Tibial nerve (tissue), 4 donors: ENCODE measurements around the gene ASTN1. TPM values are rescaled to one million over a fixed set of nuclear protein-coding genes. Genes with fewer than 3 reads are reported as not detected.

Experiments
- DNase-seq, 2 donors: peaks; one replicate each; pipeline ENCODE4 v3.0.0-alpha.2; 2019; ENCODE audit warnings: low spot score in 2 of 2
- H3K27ac ChIP-seq, 4 donors: fragments of 200-600 bp; sonication (generic) in 3 of 4; one replicate each; pipeline ENCODE4 v1.5.1; 2017 to 2019; ENCODE audit warnings: mild to moderate bottlenecking in 1 of 4
- H3K27me3 ChIP-seq, 2 donors: fragments of 200-600 bp; sonication (generic) in 1 of 2; one replicate each; pipeline versions ENCODE4 v1.5.1 to v1.6.0; 2017 to 2019
- H3K36me3 ChIP-seq, 3 donors: fragments of 200-600 bp; sonication (generic); one replicate each; pipeline ENCODE4 v1.5.1; 2018 to 2019
- H3K4me1 ChIP-seq, 4 donors: fragments of 200-600 bp; sonication (generic) in 3 of 4; one replicate each; pipeline ENCODE4 v1.5.1; 2017 to 2019
- H3K4me3 ChIP-seq, 4 donors: fragments of 200-600 bp; sonication (generic) in 3 of 4; one replicate each; pipeline ENCODE4 v1.5.1; 2017 to 2019; ENCODE audit warnings: mild to moderate bottlenecking in 1 of 4, moderate library complexity in 1 of 4
- H3K9me3 ChIP-seq, 4 donors: fragments of 200-600 bp; sonication (generic) in 3 of 4; one replicate each; pipeline ENCODE4 v1.5.1; 2017 to 2019
- CTCF ChIP-seq, 5 experiments: fragments of 200-600 bp in 3 of 5; fragments of 450-650 bp in 2 of 5; sonication (generic) in 3 of 5; IDR thresholded peaks; one replicate each; pipeline ENCODE4 v1.5.1; 2016 to 2019; ENCODE audit warnings: antibody characterized with exemption in 5 of 5, mild to moderate bottlenecking in 3 of 5, moderate library complexity in 2 of 5
- EP300 ChIP-seq, 2 donors: sonication (generic); formaldehyde crosslinking; IDR thresholded peaks; one replicate each; pipeline ENCODE4 v1.6.1; 2017; ENCODE audit warnings: antibody characterized with exemption in 2 of 2, mild to moderate bottlenecking in 1 of 2
- POLR2A ChIP-seq, 2 donors: fragments of 450-650 bp; IDR thresholded peaks; one replicate each; pipeline ENCODE4 v1.6.1; 2017; ENCODE audit warnings: antibody characterized with exemption in 2 of 2, mild to moderate bottlenecking in 2 of 2, moderate library complexity in 2 of 2
- WGBS, 2 donors: methylation state at CpG; one replicate each; pipeline ENCODE4 v1.1.5; 2018; 5-methylcytosine and 5-hydroxymethylcytosine counted together
- total RNA-seq, 4 donors: library from RNA; depleted of rRNA; stranded (reverse); fragments of >200 nt; gene quantifications; one replicate each; pipeline ENCODE4 v1.1.0, GENCODE V29; 2016

ASTN1 gene
- total RNA-seq, 4 donors from 2014 or later: 0.30 to 0.63 TPM; not detected in 2

GRCh38 chr1:177165069-177165439 is 542 bp upstream of the ASTN1 start:
- H3K4me1 ChIP-seq: peaks cover 0 to 13% (median 4%) of the 10 kb centered on the region in 4 donors
- no peak overlapping the region for H3K27ac ChIP-seq
- peaks cover 0 to 72% of the 10 kb centered on the region in 2 donors for H3K27me3 ChIP-seq
- no peaks in the 10 kb centered on the region for H3K9me3 ChIP-seq
- no peak for TF ChIP-seq POLR2A (IDR thresholded peaks at IDR 0.05)
- no peak for TF ChIP-seq CTCF (IDR thresholded peaks at IDR 0.05)
- TF ChIP-seq EP300 (IDR thresholded peaks at IDR 0.05): no peak
- no peaks in the 10 kb centered on the region for H3K36me3 ChIP-seq
- H3K4me3 ChIP-seq: peak overlapping the region in 2 of 4 donors; percentile 10 to 42
- DNase-seq: no peak
- 5 to 7% methylated on average over 9 of the region's 9 CpGs for WGBS, 2 donors

- no peak for TF ChIP-seq EP300 (IDR thresholded peaks at IDR 0.05)
- no peak for TF ChIP-seq POLR2A (IDR thresholded peaks at IDR 0.05)
- TF ChIP-seq CTCF (IDR thresholded peaks at IDR 0.05): no peak
Measured at GRCh38 chr1:177163844-177164379, 600 bp downstream of the ASTN1 start.

GRCh38 chr1:177162243-177162642 is 2.3 kb downstream of the ASTN1 start:
- WGBS, 2 donors: 85% methylated on average over 2 of the region's 2 CpGs
- TF ChIP-seq CTCF (IDR thresholded peaks at IDR 0.05): no peak
- no peak for TF ChIP-seq POLR2A (IDR thresholded peaks at IDR 0.05)
- no peak for TF ChIP-seq EP300 (IDR thresholded peaks at IDR 0.05)

More at GRCh38 chr1:177163844-177164379, 600 bp downstream of the ASTN1 start:
- DNase-seq: no peak
- Histone ChIP-seq H3K4me3 (peak overlapping the region in 3 of 4 donors; percentile 10 to 42 (median 19)), H3K27ac (no peak overlapping the region), H3K4me1 (peaks cover 0 to 13% (median 4%) of the 10 kb centered on the region in 4 donors), H3K9me3 (no peaks in the 10 kb centered on the region), H3K27me3 (peaks cover 0 to 61% of the 10 kb centered on the region in 2 donors), H3K36me3 (no peaks in the 10 kb centered on the region)
- 4 to 14% methylated on average over 7 to 15 of the region's 15 CpGs for WGBS, 2 donors

GRCh38 chr1:177146499-177146898 is 18.0 kb downstream of the ASTN1 start:
- TF ChIP-seq EP300 (IDR thresholded peaks at IDR 0.05): no peak
- no peak for TF ChIP-seq POLR2A (IDR thresholded peaks at IDR 0.05)
- no peak for TF ChIP-seq CTCF (IDR thresholded peaks at IDR 0.05)
- DNase-seq: no peak

More at GRCh38 chr1:177162243-177162642, 2.3 kb downstream of the ASTN1 start:
- H3K4me1 ChIP-seq: peaks cover 0 to 13% (median 4%) of the 10 kb centered on the region in 4 donors
- no peak overlapping the region for H3K27ac ChIP-seq
- no peak overlapping the region for H3K4me3 ChIP-seq
- H3K27me3 ChIP-seq: peaks cover 0 to 47% of the 10 kb centered on the region in 2 donors
- DNase-seq: no peak
- no peaks in the 10 kb centered on the region for H3K36me3 ChIP-seq
- H3K9me3 ChIP-seq: no peaks in the 10 kb centered on the region

GRCh38 chr1:177145106-177146070 is 19.1 kb downstream of the ASTN1 start:
- TF ChIP-seq EP300 (IDR thresholded peaks at IDR 0.05) (no peak), CTCF (IDR thresholded peaks at IDR 0.05) (no peak), POLR2A (IDR thresholded peaks at IDR 0.05) (no peak)
- no peak overlapping the region for H3K4me3 ChIP-seq
- H3K4me1 ChIP-seq: peaks cover 0 to 7% (median 0%) of the 10 kb centered on the region in 4 donors
- H3K27ac ChIP-seq: no peak overlapping the region
- no peaks in the 10 kb centered on the region for H3K36me3 ChIP-seq
- DNase-seq: no peak
- no peaks in the 10 kb centered on the region for H3K9me3 ChIP-seq
- H3K27me3 ChIP-seq: no peaks in the 10 kb centered on the region
- 49 to 61% methylated on average over 3 of the region's 3 CpGs for WGBS, 2 donors

More at GRCh38 chr1:177146499-177146898, 18.0 kb downstream of the ASTN1 start:
- whole genome bisulfite sequencing, 2 donors: 22 to 26% methylated on average over 2 of the region's 2 CpGs
- Histone ChIP-seq H3K9me3 (no peaks in the 10 kb centered on the region), H3K36me3 (no peaks in the 10 kb centered on the region), H3K4me3 (no peak overlapping the region), H3K4me1 (peaks cover 0 to 7% (median 0%) of the 10 kb centered on the region in 4 donors), H3K27me3 (no peaks in the 10 kb centered on the region), H3K27ac (no peak overlapping the region)
